HL-60/S4 treated with phorbol 12-myristate 13-acetate at 8.2 ng/mL for 4 days and 3 days (cell line): ENCODE measurements around the gene LIMS2.

Source experiments
- in situ Hi-C: fragments of 300-500 bp; cut with MboI; formaldehyde crosslinking; loops from 2 replicates; pipeline ENCODE4 v1.15.0; 2022; ENCODE audit warnings: low sequenced_read_pairs

Gene LIMS2

GRCh38 chr2:127635380-127636237 is 39.7 kb downstream of the LIMS2 start:
- in situ Hi-C loops, result no loop called here

GRCh38 chr2:127634626-127635379 is 40.5 kb downstream of the LIMS2 start:
- in situ Hi-C loops, result no loop called here

GRCh38 chr2:127634066-127634617 is 41.2 kb downstream of the LIMS2 start:
- in situ Hi-C loops, result no loop called here

GRCh38 chr2:127633556-127634065 is 41.7 kb downstream of the LIMS2 start:
- in situ Hi-C loops, result no loop called here

- in situ Hi-C loops, result no loop called here
Observed at GRCh38 chr2:127632592-127633489, 42.5 kb downstream of the LIMS2 start.

GRCh38 chr2:127631997-127632581 is 43.2 kb downstream of the LIMS2 start:
- in situ Hi-C loops, result no loop called here

- in situ Hi-C loops, result no loop called here
Observed at GRCh38 chr2:127631541-127631996, 43.8 kb downstream of the LIMS2 start.

- in situ Hi-C loops, result no loop called here
Observed at GRCh38 chr2:127630864-127631540, 44.3 kb downstream of the LIMS2 start.

- in situ Hi-C loops, result no loop called here
Observed at GRCh38 chr2:127630096-127630863, 45.0 kb downstream of the LIMS2 start.

- in situ Hi-C loops, result no loop called here
Observed at GRCh38 chr2:127629637-127630036, 45.7 kb downstream of the LIMS2 start.

GRCh38 chr2:127628767-127629614 is 46.3 kb downstream of the LIMS2 start:
- in situ Hi-C loops, result no loop called here

GRCh38 chr2:127627740-127628571 is 47.4 kb downstream of the LIMS2 start:
- in situ Hi-C loops, result no loop called here

- in situ Hi-C loops, result no loop called here
Observed at GRCh38 chr2:127626917-127627739, 48.2 kb downstream of the LIMS2 start.

GRCh38 chr2:127626175-127626574 is 49.2 kb downstream of the LIMS2 start:
- in situ Hi-C loops, result no loop called here

- in situ Hi-C loops, result no loop called here
Observed at GRCh38 chr2:127625572-127625951, 49.8 kb downstream of the LIMS2 start.
